AG04449 (cell line): ENCODE results near the gene DGCR2.

Experiments used
- CTCF ChIA-PET: fragments of 350-600 bp; formaldehyde crosslinking; extraction: SDS; loops from one replicate; lab custom pipeline; 2021; ENCODE audit warnings: antibody characterized with exemption; lab: Yijun Ruan, JAX
- POLR2A ChIA-PET: fragments of 400-600, 350-600 bp; formaldehyde crosslinking; extraction: SDS; loops from one replicate; lab custom pipeline; 2020; ENCODE audit warnings: antibody characterized with exemption, inconsistent platforms; lab: Yijun Ruan, JAX
- DNase-seq: peaks from one replicate; pipeline ENCODE4 v3.0.0-alpha.2; 2010; ENCODE audit warnings: low read depth, low spot score
- H3K4me3 ChIP-seq: 2 replicates; pipeline ENCODE4 v1.5.1; 2011; ENCODE audit warnings: low read depth, mild to moderate bottlenecking, control low read depth, low read length
- TF ChIP-seq, protein P1 (sequence below): IDR thresholded peaks from one replicate; pipeline ENCODE4 v1.5.1; 2011; ENCODE audit warnings: mild to moderate bottlenecking, moderate library complexity, low read length, control low read depth, inconsistent platforms; ENCODE audit not compliant: insufficient read depth; ENCODE audit errors: missing control alignments

DGCR2 gene

DNA sequence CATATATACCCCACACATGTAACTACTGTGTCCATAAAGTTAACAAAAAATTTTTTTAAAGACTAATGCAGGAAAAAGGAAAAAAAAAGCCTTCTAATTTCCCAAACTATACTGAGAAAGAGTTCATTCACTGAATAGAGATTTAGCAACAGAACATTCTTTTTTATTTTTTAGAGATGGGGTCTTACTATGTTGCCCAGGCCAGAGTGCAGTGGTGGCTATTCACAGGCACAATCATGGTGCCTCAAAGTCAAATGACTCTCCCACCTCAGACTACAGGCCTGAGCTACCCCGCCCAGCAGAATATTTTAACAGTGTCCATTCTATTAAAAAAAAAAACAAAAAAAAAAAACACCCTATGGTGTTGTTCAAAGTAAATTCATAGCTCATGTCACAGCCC, 25.7 kb downstream of the DGCR2 start:
- TF ChIP-seq, protein P1, sequence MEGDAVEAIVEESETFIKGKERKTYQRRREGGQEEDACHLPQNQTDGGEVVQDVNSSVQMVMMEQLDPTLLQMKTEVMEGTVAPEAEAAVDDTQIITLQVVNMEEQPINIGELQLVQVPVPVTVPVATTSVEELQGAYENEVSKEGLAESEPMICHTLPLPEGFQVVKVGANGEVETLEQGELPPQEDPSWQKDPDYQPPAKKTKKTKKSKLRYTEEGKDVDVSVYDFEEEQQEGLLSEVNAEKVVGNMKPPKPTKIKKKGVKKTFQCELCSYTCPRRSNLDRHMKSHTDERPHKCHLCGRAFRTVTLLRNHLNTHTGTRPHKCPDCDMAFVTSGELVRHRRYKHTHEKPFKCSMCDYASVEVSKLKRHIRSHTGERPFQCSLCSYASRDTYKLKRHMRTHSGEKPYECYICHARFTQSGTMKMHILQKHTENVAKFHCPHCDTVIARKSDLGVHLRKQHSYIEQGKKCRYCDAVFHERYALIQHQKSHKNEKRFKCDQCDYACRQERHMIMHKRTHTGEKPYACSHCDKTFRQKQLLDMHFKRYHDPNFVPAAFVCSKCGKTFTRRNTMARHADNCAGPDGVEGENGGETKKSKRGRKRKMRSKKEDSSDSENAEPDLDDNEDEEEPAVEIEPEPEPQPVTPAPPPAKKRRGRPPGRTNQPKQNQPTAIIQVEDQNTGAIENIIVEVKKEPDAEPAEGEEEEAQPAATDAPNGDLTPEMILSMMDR: no peak
- ChIA-PET POLR2A (no interaction called here), CTCF (no interaction called here)
- DNase-seq: no peak
- no peak overlapping the region for H3K4me3 ChIP-seq

DNA sequence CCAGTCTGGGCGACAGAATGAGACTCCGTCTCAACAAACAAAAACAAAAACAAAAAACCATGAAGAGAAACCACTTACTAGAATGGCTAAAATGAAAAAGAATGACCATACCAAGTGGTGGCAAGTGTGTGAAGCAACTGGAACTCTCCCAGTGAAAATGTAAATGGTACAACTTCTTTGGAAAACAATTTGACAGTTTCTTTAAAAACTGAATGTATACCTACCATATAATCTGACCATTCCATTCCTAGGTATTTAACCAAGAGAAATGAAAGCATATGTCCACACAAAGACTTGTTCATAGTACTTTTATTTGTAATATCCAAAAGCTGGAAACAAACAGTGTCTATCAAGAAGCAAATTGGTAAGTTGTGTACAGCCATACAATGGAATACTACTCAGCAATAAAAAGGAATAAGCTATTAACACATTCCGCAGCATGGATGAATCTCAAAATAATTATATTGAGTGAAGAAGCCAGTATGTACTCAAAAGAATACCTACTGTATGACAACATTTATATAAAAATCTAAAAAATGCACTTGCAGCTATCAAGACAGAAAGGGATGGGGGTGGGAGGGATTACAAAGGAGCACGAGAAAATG, 27.7 kb downstream of the DGCR2 start:
- no peak overlapping the region for H3K4me3 ChIP-seq
- no peak for DNase-seq
- ChIA-PET CTCF (no interaction called here), POLR2A (no interaction called here)
- TF ChIP-seq, protein P1: no peak

DNA sequence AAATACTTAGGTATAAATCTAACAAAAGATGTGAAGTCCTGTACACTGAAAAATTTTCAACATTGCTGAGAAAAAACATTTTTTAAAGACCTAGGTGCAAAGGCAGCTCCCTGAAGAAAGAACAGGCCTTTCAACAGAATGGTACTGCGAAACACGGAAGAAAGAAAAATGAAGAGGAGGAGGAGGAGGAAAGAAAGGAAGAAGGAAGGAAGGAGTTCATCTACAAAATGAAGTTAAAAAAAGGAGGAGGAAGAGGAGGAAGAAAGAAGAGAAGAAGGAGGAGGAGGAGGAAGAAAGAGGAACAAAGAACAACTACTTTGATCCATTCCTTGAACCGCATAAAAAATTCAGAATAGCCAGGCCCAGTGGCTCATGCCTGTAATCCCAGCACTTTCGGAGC, 29.5 kb downstream of the DGCR2 start:
- no peak for DNase-seq

DNA sequence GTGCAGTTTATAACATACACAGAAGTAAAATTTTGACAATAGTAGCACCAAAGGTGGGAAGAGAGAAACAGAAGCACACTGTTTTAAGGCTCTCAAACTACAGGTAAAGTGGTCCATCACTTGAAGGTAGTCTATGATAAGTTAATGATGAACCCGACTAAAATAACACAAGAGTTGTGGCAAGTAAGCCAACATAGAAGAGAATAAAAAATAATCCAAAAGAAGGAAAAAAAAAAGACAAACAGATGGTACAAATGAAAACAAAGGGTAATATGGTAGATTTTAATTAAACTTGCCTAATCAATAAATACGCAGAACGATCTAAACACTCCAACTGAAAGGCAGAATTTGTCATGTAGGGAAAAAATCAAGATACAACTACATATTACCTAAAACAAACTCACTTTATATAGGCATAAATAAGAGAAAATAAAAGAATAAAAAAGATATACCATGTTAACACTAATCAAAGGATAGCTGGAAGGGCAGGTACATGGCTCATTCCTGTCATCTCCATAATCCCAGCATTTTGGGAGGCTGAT, 31.6 kb downstream of the DGCR2 start:
- DNase-seq: no peak
- POLR2A ChIA-PET: no interaction called here
- CTCF ChIA-PET: interaction anchor here (2.0 kb wide), 1 partner anchor 54 kb away, joined by 6 read pairs; the partner anchor contains the start of gene ESS2
- TF ChIP-seq, protein P1: no peak
- H3K4me3 ChIP-seq: no peak overlapping the region

More for the DNA sequence above, 29.5 kb downstream of the DGCR2 start:
- ChIA-PET POLR2A (no interaction called here), CTCF (no interaction called here)
- TF ChIP-seq, protein P1: no peak
- H3K4me3 ChIP-seq: no peak overlapping the region

DNA sequence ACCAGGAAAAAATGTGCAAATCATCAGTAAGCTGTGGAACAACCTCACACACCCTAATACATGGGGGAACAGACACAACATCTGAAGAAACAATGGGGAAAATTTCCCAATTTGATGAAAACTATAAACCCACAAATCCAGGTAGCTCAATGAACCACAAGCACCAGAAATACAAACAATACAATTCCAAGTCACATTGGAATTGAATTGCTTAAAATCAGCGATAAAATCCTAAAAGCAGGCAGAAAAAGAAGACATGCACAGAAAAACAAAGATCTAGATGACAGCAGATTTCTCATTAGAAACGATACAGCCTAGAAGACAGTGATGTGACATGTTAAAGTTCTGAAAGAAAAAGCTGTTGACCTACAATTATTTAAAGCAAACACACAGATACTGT, 32.0 kb downstream of the DGCR2 start:
- ChIA-PET POLR2A (interaction anchor here (0.6 kb wide), 1 partner anchor 29 kb away, joined by 3 read pairs; no protein-coding TSS in a partner anchor), CTCF (interaction anchor here (0.8 to 2.0 kb wide), 3 partner anchors 9 to 55 kb away, joined by 3 to 6 read pairs (median 5); partner anchors contain the start of gene ESS2)
- TF ChIP-seq, protein P1: no peak
- no peak overlapping the region for H3K4me3 ChIP-seq
- no peak for DNase-seq

DNA sequence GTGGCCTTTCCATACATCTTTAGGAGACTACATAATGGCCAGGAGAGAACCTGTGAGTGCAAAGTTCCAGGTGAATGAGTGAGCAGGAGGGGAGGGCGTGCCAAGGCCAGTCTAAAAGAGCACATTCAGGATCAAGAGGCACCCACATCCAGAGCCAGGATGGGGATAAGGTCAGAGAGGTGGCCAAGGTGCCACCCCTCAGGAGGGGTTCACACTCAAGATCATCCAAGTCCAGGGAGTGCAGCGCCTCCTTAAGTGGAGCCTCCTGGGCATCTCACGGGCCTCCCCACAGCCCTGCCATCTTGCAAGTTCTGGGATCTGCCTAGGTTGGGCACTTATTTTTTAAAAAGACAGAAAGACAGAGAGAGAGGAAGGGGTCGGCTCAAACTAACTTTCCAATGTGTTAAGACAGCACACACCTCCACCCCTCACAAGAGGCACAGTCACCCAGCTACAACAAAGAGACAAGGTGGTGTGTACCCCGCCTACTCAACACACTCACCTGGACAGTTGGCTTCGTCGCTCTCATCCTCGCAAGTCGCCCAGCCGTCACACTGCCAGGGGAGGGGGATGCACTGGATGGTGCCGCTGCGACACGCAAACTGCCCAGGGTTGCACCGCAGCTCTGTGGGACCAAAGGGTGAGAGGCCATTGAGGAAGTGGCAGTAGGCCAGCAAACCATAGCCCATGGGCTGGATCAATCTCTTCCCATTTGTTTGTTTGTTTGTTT, 33.2 kb downstream of the DGCR2 start:
- CTCF ChIA-PET: interaction anchor here (0.6 to 1.7 kb wide), 2 partner anchors 10 to 49 kb away, joined by 3 to 5 read pairs; no protein-coding TSS in a partner anchor
- no peak overlapping the region for H3K4me3 ChIP-seq
- TF ChIP-seq, protein P1: no peak
- DNase-seq: no peak
- POLR2A ChIA-PET: no interaction called here
